ENCODE results near the gene TIGD1. TPM values are rescaled to one million over a fixed set of nuclear protein-coding genes. Genes with fewer than 3 reads are reported as not detected.
"Not testable (repeated sequence)": the region's sequence is repeated elsewhere in the genome, so short reads cannot be mapped to it uniquely, and the experiment has no call there.

TIGD1 gene
- total RNA-seq, 2 experiments from 2014 or later, result 18.5 to 27.8 TPM

DNA sequence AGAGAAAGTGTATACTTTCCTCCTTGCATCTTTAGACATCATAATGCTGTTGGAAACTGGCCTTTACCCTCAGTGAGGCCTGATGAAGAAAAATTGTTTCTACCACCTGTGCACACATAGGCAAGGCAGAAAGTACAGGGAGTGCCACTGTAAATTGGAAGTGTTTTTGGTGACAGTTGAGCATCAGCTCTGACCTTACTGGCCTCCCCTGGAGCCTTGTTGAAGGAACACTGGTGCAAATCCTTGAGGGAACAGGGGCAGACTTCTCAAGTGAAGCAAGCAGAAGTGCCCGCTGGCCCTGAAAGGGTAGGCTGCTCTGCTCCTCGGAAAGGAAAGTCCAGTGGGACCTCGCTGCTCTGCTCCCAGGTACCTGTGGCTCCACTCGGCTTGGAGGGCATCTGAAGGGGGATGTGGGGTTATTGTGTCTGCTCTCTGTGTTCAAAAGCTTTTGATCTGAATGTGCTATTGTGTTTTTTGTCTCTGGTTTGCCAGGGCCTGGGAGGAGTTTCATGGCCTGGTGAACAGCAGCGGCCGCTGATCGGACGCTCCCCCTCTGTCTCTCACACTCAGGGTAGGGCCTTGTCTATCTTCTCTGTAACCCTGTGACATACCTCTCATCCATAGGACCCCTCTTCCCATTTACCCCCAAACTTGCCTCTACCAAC is 23.5 kb upstream of the TIGD1 start:
- Histone ChIP-seq H4K20me1 (ENCODE audit: insufficient read depth, low read length) (no peaks in the 10 kb centered on the region), H3K79me2 (ENCODE audit: insufficient read depth, low read depth, low read length) (no peaks in the 10 kb centered on the region), H2AFZ (ENCODE audit: low read length) (no peak overlapping the region), H3K4me1 (ENCODE audit: insufficient read depth, low read length, poor library complexity, severe bottlenecking) (no peaks in the 10 kb centered on the region), H3K36me3 (ENCODE audit: insufficient read depth, low read length) (peaks cover 56% of the 10 kb centered on the region), H3K9me3 (ENCODE audit: low read length) (no peaks in the 10 kb centered on the region), H3K27ac (ENCODE audit: low read depth, low read length, poor library complexity, severe bottlenecking) (no peak overlapping the region), H3K4me3 (ENCODE audit: low read depth, low read length, poor library complexity, severe bottlenecking) (no peak overlapping the region), H3K4me2 (ENCODE audit: low read length) (no peak overlapping the region), H3K9me2 (ENCODE audit: insufficient read depth, low read length) (no peaks in the 10 kb centered on the region)
- no peak for DNase-seq (ENCODE audit: low spot score)
- ChIA-PET POLR2A (no interaction called here), CTCF (ENCODE audit: unreplicated experiment) (no interaction called here)
- TF ChIP-seq EZH2phosphoT487 (IDR thresholded peaks at IDR 0.05; ENCODE audit: borderline replicate concordance, low read depth, low read length), result no peak
- TF ChIP-seq, protein P1, sequence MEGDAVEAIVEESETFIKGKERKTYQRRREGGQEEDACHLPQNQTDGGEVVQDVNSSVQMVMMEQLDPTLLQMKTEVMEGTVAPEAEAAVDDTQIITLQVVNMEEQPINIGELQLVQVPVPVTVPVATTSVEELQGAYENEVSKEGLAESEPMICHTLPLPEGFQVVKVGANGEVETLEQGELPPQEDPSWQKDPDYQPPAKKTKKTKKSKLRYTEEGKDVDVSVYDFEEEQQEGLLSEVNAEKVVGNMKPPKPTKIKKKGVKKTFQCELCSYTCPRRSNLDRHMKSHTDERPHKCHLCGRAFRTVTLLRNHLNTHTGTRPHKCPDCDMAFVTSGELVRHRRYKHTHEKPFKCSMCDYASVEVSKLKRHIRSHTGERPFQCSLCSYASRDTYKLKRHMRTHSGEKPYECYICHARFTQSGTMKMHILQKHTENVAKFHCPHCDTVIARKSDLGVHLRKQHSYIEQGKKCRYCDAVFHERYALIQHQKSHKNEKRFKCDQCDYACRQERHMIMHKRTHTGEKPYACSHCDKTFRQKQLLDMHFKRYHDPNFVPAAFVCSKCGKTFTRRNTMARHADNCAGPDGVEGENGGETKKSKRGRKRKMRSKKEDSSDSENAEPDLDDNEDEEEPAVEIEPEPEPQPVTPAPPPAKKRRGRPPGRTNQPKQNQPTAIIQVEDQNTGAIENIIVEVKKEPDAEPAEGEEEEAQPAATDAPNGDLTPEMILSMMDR (conservative IDR thresholded peaks at IDR 0.05; ENCODE audit: low read length), result no peak
- intact Hi-C loops (cut with micrococcal nuclease; ENCODE audit: unreplicated experiment), result no loop called here
- no TSS peak for BruUV-seq (replicated peaks)

DNA sequence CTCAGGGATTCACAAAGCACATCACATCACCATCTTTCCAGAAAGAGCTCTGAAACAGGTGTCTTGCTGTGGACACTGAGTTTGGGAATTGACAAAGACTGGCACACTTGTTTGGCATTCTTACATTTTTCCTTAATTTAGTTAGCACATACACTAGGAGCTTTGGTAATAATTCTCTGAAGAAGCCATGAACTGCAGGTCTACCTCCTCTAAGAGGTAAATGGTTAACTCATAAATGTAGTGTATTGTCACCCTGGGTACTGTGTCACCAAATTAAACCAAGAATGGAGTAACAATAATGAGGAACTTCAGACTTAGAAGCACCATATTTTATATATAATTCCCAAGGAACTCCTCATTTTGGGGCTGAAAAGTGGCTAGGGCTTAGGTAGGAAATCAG is 22.7 kb upstream of the TIGD1 start:
- BruUV-seq (replicated peaks), result no TSS peak
- intact Hi-C loops (cut with micrococcal nuclease; ENCODE audit: unreplicated experiment), result no loop called here
- H3K9me3 ChIP-seq (ENCODE audit: low read length), result no peaks in the 10 kb centered on the region
- H3K36me3 ChIP-seq (ENCODE audit: insufficient read depth, low read length), result peaks cover 64% of the 10 kb centered on the region
- no peaks in the 10 kb centered on the region for H3K9me2 ChIP-seq (ENCODE audit: insufficient read depth, low read length)
- ChIA-PET POLR2A (no interaction called here), CTCF (ENCODE audit: unreplicated experiment) (no interaction called here)
- no peak for TF ChIP-seq EZH2phosphoT487 (IDR thresholded peaks at IDR 0.05; ENCODE audit: borderline replicate concordance, low read depth, low read length)
- TF ChIP-seq, protein P1 (conservative IDR thresholded peaks at IDR 0.05; ENCODE audit: low read length), result no peak
- H3K79me2 ChIP-seq (ENCODE audit: insufficient read depth, low read depth, low read length), result no peaks in the 10 kb centered on the region
- H3K4me2 ChIP-seq (ENCODE audit: low read length), result no peak overlapping the region
- no peak overlapping the region for H3K27ac ChIP-seq (ENCODE audit: low read depth, low read length, poor library complexity, severe bottlenecking)
- H2AFZ ChIP-seq (ENCODE audit: low read length), result no peak overlapping the region
- H3K4me1 ChIP-seq (ENCODE audit: insufficient read depth, low read length, poor library complexity, severe bottlenecking), result no peaks in the 10 kb centered on the region
- H4K20me1 ChIP-seq (ENCODE audit: insufficient read depth, low read length), result no peaks in the 10 kb centered on the region
- DNase-seq (ENCODE audit: low spot score), result no peak
- H3K4me3 ChIP-seq (ENCODE audit: low read depth, low read length, poor library complexity, severe bottlenecking), result no peak overlapping the region

DNA sequence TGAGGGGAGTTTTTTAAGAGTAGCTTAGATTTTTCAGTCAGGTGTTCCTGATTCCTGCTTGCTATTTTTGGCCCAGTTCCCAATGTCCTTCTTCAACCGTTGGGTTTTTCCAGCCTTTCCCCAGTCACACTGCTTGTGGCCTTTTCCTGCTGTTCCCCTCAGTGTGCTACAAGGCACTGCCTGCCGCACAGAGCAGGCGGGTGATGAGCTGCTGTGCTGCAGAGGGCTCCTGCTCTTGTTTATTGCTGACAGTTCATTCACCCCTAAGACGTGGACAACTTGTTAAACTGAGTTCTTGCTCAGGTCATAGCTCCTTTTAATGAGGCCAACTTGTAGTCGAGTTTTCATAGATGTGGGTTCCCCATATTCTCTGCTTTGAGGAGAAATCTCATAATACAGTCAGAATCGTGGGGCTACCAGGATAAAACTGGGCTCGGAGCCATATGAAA is 20.7 kb upstream of the TIGD1 start:
- Histone ChIP-seq H3K4me3 (ENCODE audit: low read depth, low read length, poor library complexity, severe bottlenecking) (no peak overlapping the region), H2AFZ (ENCODE audit: low read length) (no peak overlapping the region), H3K4me2 (ENCODE audit: low read length) (no peak overlapping the region), H3K27ac (ENCODE audit: low read depth, low read length, poor library complexity, severe bottlenecking) (no peak overlapping the region), H3K9me2 (ENCODE audit: insufficient read depth, low read length) (no peaks in the 10 kb centered on the region), H3K9me3 (ENCODE audit: low read length) (no peaks in the 10 kb centered on the region), H3K36me3 (ENCODE audit: insufficient read depth, low read length) (peaks cover 84% of the 10 kb centered on the region), H3K4me1 (ENCODE audit: insufficient read depth, low read length, poor library complexity, severe bottlenecking) (no peaks in the 10 kb centered on the region), H3K79me2 (ENCODE audit: insufficient read depth, low read depth, low read length) (no peaks in the 10 kb centered on the region), H4K20me1 (ENCODE audit: insufficient read depth, low read length) (no peaks in the 10 kb centered on the region)
- TF ChIP-seq, protein P1 (conservative IDR thresholded peaks at IDR 0.05; ENCODE audit: low read length), result no peak
- no peak for TF ChIP-seq EZH2phosphoT487 (IDR thresholded peaks at IDR 0.05; ENCODE audit: borderline replicate concordance, low read depth, low read length)
- POLR2A ChIA-PET, result interaction anchor here (1.1 kb wide), 1 partner anchor 171 kb away, joined by 3 read pairs; no protein-coding TSS in a partner anchor
- intact Hi-C loops (cut with micrococcal nuclease; ENCODE audit: unreplicated experiment), result no loop called here
- CTCF ChIA-PET (ENCODE audit: unreplicated experiment), result no interaction called here
- no TSS peak for BruUV-seq (replicated peaks)
- DNase-seq (ENCODE audit: low spot score), result no peak

DNA sequence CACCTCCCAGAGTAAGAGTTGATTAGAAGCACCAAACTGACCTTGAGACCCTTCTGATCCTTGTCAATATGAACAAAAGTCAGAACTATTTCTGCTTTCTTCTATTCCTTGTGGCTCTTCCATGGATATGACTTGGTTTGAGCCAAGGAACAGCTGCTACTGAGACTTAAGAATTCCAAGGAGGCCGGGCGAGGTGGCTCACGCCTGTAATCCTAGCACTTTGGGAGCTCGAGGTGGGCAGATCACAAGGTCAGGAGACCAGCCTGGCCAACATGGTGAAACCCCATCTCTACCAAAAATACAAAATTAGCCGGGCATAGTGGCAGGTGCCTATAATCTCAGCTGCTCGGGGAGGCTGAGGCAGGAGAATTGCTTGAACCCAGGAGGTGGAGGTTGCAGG is 20.1 kb upstream of the TIGD1 start:
- POLR2A ChIA-PET, result interaction anchor here (1.1 kb wide), 1 partner anchor 170 kb away, joined by 3 read pairs; no protein-coding TSS in a partner anchor
- CTCF ChIA-PET (ENCODE audit: unreplicated experiment); H4K20me1 ChIP-seq (ENCODE audit: insufficient read depth, low read length); DNase-seq (ENCODE audit: low spot score); H2AFZ ChIP-seq (ENCODE audit: low read length); H3K4me3 ChIP-seq (ENCODE audit: low read depth, low read length, poor library complexity, severe bottlenecking); H3K27ac ChIP-seq (ENCODE audit: low read depth, low read length, poor library complexity, severe bottlenecking); intact Hi-C loops (cut with micrococcal nuclease; ENCODE audit: unreplicated experiment); H3K79me2 ChIP-seq (ENCODE audit: insufficient read depth, low read depth, low read length); H3K4me2 ChIP-seq (ENCODE audit: low read length); H3K9me3 ChIP-seq (ENCODE audit: low read length); H3K9me2 ChIP-seq (ENCODE audit: insufficient read depth, low read length); H3K4me1 ChIP-seq (ENCODE audit: insufficient read depth, low read length, poor library complexity, severe bottlenecking); BruUV-seq (replicated peaks): not testable (repeated sequence)
- H3K36me3 ChIP-seq (ENCODE audit: insufficient read depth, low read length), result peaks cover 89% of the 10 kb centered on the region
